HG03025 (cell line): ENCODE results near the gene EFNA1.

Experiments
- ATAC-seq: cut with Tn5 transposase; IDR thresholded peaks from one replicate; pipeline ENCODE4 v1.9.1; 2021; ENCODE audit warnings: mild to moderate bottlenecking, moderate library complexity; ENCODE audit not compliant: unreplicated experiment, low FRiP score

The EFNA1 gene

GRCh38 chr1:155127105-155127966 is at the start of gene EFNA1:
TSS of gene EFNA1 (plus strand) at chr1:155127876. CDS start at chr1:155127978, 102 bp downstream.
- ATAC-seq, result no peak

- no peak for ATAC-seq
These were observed 49.0 kb upstream of the EFNA1 start, which contains the start of gene EFNA3 for GRCh38 chr1:155078469-155079209. TSS of gene EFNA3 (plus strand) at chr1:155078837. CDS start at chr1:155078942, 105 bp downstream.

- no peak for ATAC-seq
These were observed 48.5 kb upstream of the EFNA1 start for GRCh38 chr1:155079210-155079486.

- ATAC-seq, result no peak
These were observed 48.0 kb upstream of the EFNA1 start for GRCh38 chr1:155079487-155080311.

GRCh38 chr1:155080312-155081228 is 47.1 kb upstream of the EFNA1 start:
- ATAC-seq, result no peak

- no peak for ATAC-seq
These were observed 46.0 kb upstream of the EFNA1 start for GRCh38 chr1:155081472-155082300.

- no peak for ATAC-seq
These were observed 45.2 kb upstream of the EFNA1 start for GRCh38 chr1:155082301-155083051.

- ATAC-seq, result no peak
These were observed 44.6 kb upstream of the EFNA1 start for GRCh38 chr1:155083052-155083541.

GRCh38 chr1:155083865-155084721 is 43.6 kb upstream of the EFNA1 start:
- ATAC-seq, result no peak

GRCh38 chr1:155084722-155085503 is 42.8 kb upstream of the EFNA1 start:
- peak; percentile 75 for ATAC-seq

GRCh38 chr1:155085504-155086127 is 42.1 kb upstream of the EFNA1 start:
- no peak for ATAC-seq

GRCh38 chr1:155086128-155086741 is 41.4 kb upstream of the EFNA1 start:
- no peak for ATAC-seq

GRCh38 chr1:155086856-155087535 is 40.7 kb upstream of the EFNA1 start:
- no peak for ATAC-seq

- no peak for ATAC-seq
These were observed 36.3 kb upstream of the EFNA1 start for GRCh38 chr1:155091071-155092051.
